ENCODE results near the gene PHLDA2. TPM values are rescaled to one million over a fixed set of nuclear protein-coding genes. Genes with fewer than 3 reads are reported as not detected.
A peak's percentile ranks its signal among the peaks of the same experiment; 100 is the strongest.

PHLDA2 gene
- total and polyA plus RNA-seq, 8 donors = 3.1 to 34.2 (median 25.5) TPM; not detected in 3

DNA sequence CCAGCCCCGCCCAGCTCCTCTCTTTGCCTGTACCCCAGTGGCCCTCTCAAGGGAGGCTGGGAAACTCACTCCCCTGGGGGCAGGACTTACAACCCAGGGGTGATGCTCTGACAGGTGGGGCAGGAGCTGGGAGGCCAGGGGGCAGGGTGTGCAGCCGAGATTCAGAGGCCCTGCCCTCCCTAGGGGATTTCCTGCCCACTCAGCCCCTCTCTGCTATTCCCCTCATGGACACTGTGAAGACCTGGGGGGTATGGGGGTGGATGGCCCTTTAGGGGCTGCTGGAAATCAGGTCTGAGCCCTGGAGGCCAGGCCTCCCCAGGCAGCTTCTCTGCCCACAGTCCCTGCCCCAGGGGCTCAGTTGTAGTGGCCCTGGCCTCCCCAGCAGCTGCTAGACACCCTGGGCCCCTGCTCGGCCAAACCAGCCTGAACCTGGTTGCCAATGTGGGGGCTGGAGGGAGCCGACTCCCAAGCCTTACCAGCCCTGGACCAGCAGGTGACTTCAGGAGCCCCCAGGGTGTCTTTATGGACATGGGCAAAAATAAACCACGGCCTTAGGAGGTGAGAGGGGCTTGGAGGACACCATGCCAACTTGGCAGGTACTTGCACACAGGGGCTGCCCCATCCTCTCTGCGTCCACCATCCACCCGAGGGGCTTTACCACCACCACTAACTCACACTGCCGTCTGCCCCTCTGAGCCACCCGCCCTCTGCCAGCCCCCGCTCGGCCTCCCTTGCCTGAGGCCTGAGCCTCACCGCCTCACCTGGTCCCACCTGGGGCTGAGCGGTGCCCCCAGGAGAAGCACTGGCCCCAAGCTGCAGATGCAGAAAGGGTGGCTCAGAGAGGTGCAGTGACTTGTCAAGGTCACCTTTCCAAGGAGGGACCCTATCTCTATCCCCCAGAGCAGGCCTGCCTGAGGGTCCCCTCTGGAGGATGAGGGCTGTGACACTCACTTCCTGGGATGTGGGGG lies 2.8 kb upstream of the PHLDA2 start:
- H3K4me3 ChIP-seq = no peak overlapping the region
- peak overlapping the region in 2 of 5 donors; percentile 67 to 78 for H3K27ac ChIP-seq
- peak in 1 of 2 donors; percentile 18 for DNase-seq
- no peaks in the 10 kb centered on the region for H3K9me3 ChIP-seq
- H3K36me3 ChIP-seq = no peaks in the 10 kb centered on the region
- intact Hi-C loops (cut with DNase I; ENCODE audit: low total_unique reads) = no loop called here
- 80 to 86% (median 83%) methylated on average over 11 to 13 of the region's 13 CpGs for WGBS, 5 donors
- peaks cover 0 to 44% (median 12%) of the 10 kb centered on the region in 3 donors for H3K27me3 ChIP-seq
- TF ChIP-seq EP300 (IDR thresholded peaks at IDR 0.05) = no peak
- H3K4me1 ChIP-seq = peaks cover 41 to 58% (median 47%) of the 10 kb centered on the region in 4 donors

DNA sequence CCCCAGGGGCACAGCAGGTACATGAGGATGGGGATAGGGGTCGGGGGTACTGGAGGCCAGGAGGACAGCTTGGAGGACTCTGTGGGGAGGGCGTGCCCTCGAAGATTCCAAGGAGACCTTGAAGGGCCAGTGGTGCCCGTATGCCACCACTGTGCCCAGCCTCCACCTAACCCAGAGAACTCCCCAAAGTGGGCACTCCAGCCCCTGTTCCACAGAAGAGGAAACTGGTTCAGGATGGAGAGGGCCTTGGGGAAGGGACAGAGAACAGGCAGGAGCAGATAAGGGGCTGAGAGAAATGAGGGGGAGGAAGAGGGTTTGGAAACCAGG lies 2.2 kb upstream of the PHLDA2 start:
- Histone ChIP-seq H3K27me3 (peaks cover 0 to 50% (median 12%) of the 10 kb centered on the region in 3 donors), H3K4me1 (peaks cover 41 to 59% (median 48%) of the 10 kb centered on the region in 4 donors), H3K9me3 (no peaks in the 10 kb centered on the region), H3K36me3 (no peaks in the 10 kb centered on the region), H3K4me3 (no peak overlapping the region), H3K27ac (no peak overlapping the region)
- DNase-seq = peak in 1 of 2 donors; percentile 13
- TF ChIP-seq EP300 (IDR thresholded peaks at IDR 0.05) (no peak), POLR2A (IDR thresholded peaks at IDR 0.05) (no peak), POLR2AphosphoS5 (IDR thresholded peaks at IDR 0.05) (no peak)
- TF ChIP-seq, protein P1, sequence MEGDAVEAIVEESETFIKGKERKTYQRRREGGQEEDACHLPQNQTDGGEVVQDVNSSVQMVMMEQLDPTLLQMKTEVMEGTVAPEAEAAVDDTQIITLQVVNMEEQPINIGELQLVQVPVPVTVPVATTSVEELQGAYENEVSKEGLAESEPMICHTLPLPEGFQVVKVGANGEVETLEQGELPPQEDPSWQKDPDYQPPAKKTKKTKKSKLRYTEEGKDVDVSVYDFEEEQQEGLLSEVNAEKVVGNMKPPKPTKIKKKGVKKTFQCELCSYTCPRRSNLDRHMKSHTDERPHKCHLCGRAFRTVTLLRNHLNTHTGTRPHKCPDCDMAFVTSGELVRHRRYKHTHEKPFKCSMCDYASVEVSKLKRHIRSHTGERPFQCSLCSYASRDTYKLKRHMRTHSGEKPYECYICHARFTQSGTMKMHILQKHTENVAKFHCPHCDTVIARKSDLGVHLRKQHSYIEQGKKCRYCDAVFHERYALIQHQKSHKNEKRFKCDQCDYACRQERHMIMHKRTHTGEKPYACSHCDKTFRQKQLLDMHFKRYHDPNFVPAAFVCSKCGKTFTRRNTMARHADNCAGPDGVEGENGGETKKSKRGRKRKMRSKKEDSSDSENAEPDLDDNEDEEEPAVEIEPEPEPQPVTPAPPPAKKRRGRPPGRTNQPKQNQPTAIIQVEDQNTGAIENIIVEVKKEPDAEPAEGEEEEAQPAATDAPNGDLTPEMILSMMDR (IDR thresholded peaks at IDR 0.05) = no peak
- intact Hi-C loops (cut with DNase I; ENCODE audit: low total_unique reads) = no loop called here
- whole genome bisulfite sequencing, 5 donors = 66 to 72% (median 71%) methylated on average over 3 to 4 of the region's 4 CpGs

- Histone ChIP-seq H3K9me3 (no peaks in the 10 kb centered on the region), H3K4me3 (peak overlapping the region; percentile 52 to 71 (median 60)), H3K27me3 (peaks cover 0 to 53% (median 12%) of the 10 kb centered on the region in 3 donors), H3K4me1 (peaks cover 41 to 59% (median 48%) of the 10 kb centered on the region in 4 donors), H3K36me3 (no peaks in the 10 kb centered on the region), H3K27ac (peak overlapping the region; percentile 84 to 89 (median 87))
- TF ChIP-seq EP300 (IDR thresholded peaks at IDR 0.05) = no peak
- TF ChIP-seq, protein P1 (IDR thresholded peaks at IDR 0.05) = peak in 5 of 7 experiments; percentile 56 to 94 (median 82)
- TF ChIP-seq POLR2AphosphoS5 (IDR thresholded peaks at IDR 0.05) = peak in 1 of 3 donors; percentile 75
- peak in 1 of 4 donors; percentile 21 for TF ChIP-seq POLR2A (IDR thresholded peaks at IDR 0.05)
- intact Hi-C loops (cut with DNase I; ENCODE audit: low total_unique reads) = no loop called here
- DNase-seq = peak; percentile 91 to 93
- 33 to 43% (median 40%) methylated on average over 12 to 21 of the region's 21 CpGs for WGBS, 5 donors
Observed at GRCh38 chr11:2930704-2931419, 1.6 kb upstream of the PHLDA2 start.

- Histone ChIP-seq H3K27ac (peak overlapping the region; percentile 84 to 89 (median 87)), H3K4me1 (peaks cover 41 to 63% (median 48%) of the 10 kb centered on the region in 4 donors), H3K9me3 (no peaks in the 10 kb centered on the region), H3K36me3 (no peaks in the 10 kb centered on the region), H3K4me3 (peak overlapping the region; percentile 52 to 71 (median 60)), H3K27me3 (peaks cover 0 to 53% (median 12%) of the 10 kb centered on the region in 3 donors)
- DNase-seq = peak; percentile 52 to 78
- 1 to 6% (median 2%) methylated on average over 28 to 47 of the region's 47 CpGs for WGBS, 5 donors
- TF ChIP-seq, protein P1 (IDR thresholded peaks at IDR 0.05) = no peak
- no peak for TF ChIP-seq POLR2A (IDR thresholded peaks at IDR 0.05)
- TF ChIP-seq POLR2AphosphoS5 (IDR thresholded peaks at IDR 0.05) = no peak
- TF ChIP-seq EP300 (IDR thresholded peaks at IDR 0.05) = no peak
- intact Hi-C loops (cut with DNase I; ENCODE audit: low total_unique reads) = no loop called here
Observed at GRCh38 chr11:2929950-2930703, 907 bp upstream of the PHLDA2 start.
